ENCODE measurements around the gene ARID1B.

ARID1B gene

GRCh38 chr6:156897907-156898531 is 120.8 kb downstream of the ARID1B start:
- no peak for DNase-seq
- H3K27me3 ChIP-seq (replicated peaks; ENCODE audit: control insufficient read depth, insufficient read depth, low read length, poor library complexity, severe bottlenecking) = no peaks in the 10 kb centered on the region
- no peak overlapping the region for H3K27ac ChIP-seq (ENCODE audit: insufficient read depth, low read length, poor library complexity, severe bottlenecking)

GRCh38 chr6:156899071-156899470 is 121.9 kb downstream of the ARID1B start:
- H3K9me3 ChIP-seq (ENCODE audit: control insufficient read depth, low read length) = no peaks in the 10 kb centered on the region
- H3K4me1 ChIP-seq (ENCODE audit: control insufficient read depth, insufficient read depth, low read length, poor library complexity, severe bottlenecking) = peaks cover 3% of the 10 kb centered on the region
- no peak overlapping the region for H3K27ac ChIP-seq (ENCODE audit: insufficient read depth, low read length, poor library complexity, severe bottlenecking)
- no peak overlapping the region for H3K4me3 ChIP-seq (ENCODE audit: insufficient read depth, low read depth, low read length, poor library complexity, severe bottlenecking)
- no peaks in the 10 kb centered on the region for H3K27me3 ChIP-seq (replicated peaks; ENCODE audit: control insufficient read depth, insufficient read depth, low read length, poor library complexity, severe bottlenecking)
- no peak for DNase-seq
- H3K36me3 ChIP-seq (ENCODE audit: control insufficient read depth, insufficient read depth, low read length) = no peaks in the 10 kb centered on the region

More at GRCh38 chr6:156897907-156898531, 120.8 kb downstream of the ARID1B start:
- peaks cover 3% of the 10 kb centered on the region for H3K4me1 ChIP-seq (ENCODE audit: control insufficient read depth, insufficient read depth, low read length, poor library complexity, severe bottlenecking)
- H3K36me3 ChIP-seq (ENCODE audit: control insufficient read depth, insufficient read depth, low read length) = no peaks in the 10 kb centered on the region
- H3K9me3 ChIP-seq (ENCODE audit: control insufficient read depth, low read length) = no peaks in the 10 kb centered on the region
- no peak overlapping the region for H3K4me3 ChIP-seq (ENCODE audit: insufficient read depth, low read depth, low read length, poor library complexity, severe bottlenecking)

- no peaks in the 10 kb centered on the region for H3K27me3 ChIP-seq (replicated peaks; ENCODE audit: control insufficient read depth, insufficient read depth, low read length, poor library complexity, severe bottlenecking)
- H3K27ac ChIP-seq (ENCODE audit: insufficient read depth, low read length, poor library complexity, severe bottlenecking) = no peak overlapping the region
- no peaks in the 10 kb centered on the region for H3K9me3 ChIP-seq (ENCODE audit: control insufficient read depth, low read length)
- DNase-seq = no peak
- peaks cover 3% of the 10 kb centered on the region for H3K4me1 ChIP-seq (ENCODE audit: control insufficient read depth, insufficient read depth, low read length, poor library complexity, severe bottlenecking)
- no peaks in the 10 kb centered on the region for H3K36me3 ChIP-seq (ENCODE audit: control insufficient read depth, insufficient read depth, low read length)
- no peak overlapping the region for H3K4me3 ChIP-seq (ENCODE audit: insufficient read depth, low read depth, low read length, poor library complexity, severe bottlenecking)
Observed at GRCh38 chr6:156899532-156900135, 122.5 kb downstream of the ARID1B start.

GRCh38 chr6:156900292-156900691 is 123.1 kb downstream of the ARID1B start:
- H3K4me3 ChIP-seq (ENCODE audit: insufficient read depth, low read depth, low read length, poor library complexity, severe bottlenecking) = no peak overlapping the region
- no peaks in the 10 kb centered on the region for H3K36me3 ChIP-seq (ENCODE audit: control insufficient read depth, insufficient read depth, low read length)
- peaks cover 3% of the 10 kb centered on the region for H3K4me1 ChIP-seq (ENCODE audit: control insufficient read depth, insufficient read depth, low read length, poor library complexity, severe bottlenecking)
- no peaks in the 10 kb centered on the region for H3K27me3 ChIP-seq (replicated peaks; ENCODE audit: control insufficient read depth, insufficient read depth, low read length, poor library complexity, severe bottlenecking)
- DNase-seq = no peak
- no peak overlapping the region for H3K27ac ChIP-seq (ENCODE audit: insufficient read depth, low read length, poor library complexity, severe bottlenecking)
- H3K9me3 ChIP-seq (ENCODE audit: control insufficient read depth, low read length) = no peaks in the 10 kb centered on the region

GRCh38 chr6:156901309-156902019 is 124.3 kb downstream of the ARID1B start:
- no peak overlapping the region for H3K27ac ChIP-seq (ENCODE audit: insufficient read depth, low read length, poor library complexity, severe bottlenecking)
- no peak for DNase-seq

GRCh38 chr6:156902782-156903181 is 125.6 kb downstream of the ARID1B start:
- Histone ChIP-seq H3K27ac (ENCODE audit: insufficient read depth, low read length, poor library complexity, severe bottlenecking) (no peak overlapping the region), H3K9me3 (ENCODE audit: control insufficient read depth, low read length) (no peaks in the 10 kb centered on the region), H3K27me3 (replicated peaks; ENCODE audit: control insufficient read depth, insufficient read depth, low read length, poor library complexity, severe bottlenecking) (no peaks in the 10 kb centered on the region), H3K4me3 (ENCODE audit: insufficient read depth, low read depth, low read length, poor library complexity, severe bottlenecking) (no peak overlapping the region), H3K36me3 (ENCODE audit: control insufficient read depth, insufficient read depth, low read length) (no peaks in the 10 kb centered on the region), H3K4me1 (ENCODE audit: control insufficient read depth, insufficient read depth, low read length, poor library complexity, severe bottlenecking) (peaks cover 3% of the 10 kb centered on the region)
- DNase-seq = no peak

More at GRCh38 chr6:156901309-156902019, 124.3 kb downstream of the ARID1B start:
- Histone ChIP-seq H3K4me3 (ENCODE audit: insufficient read depth, low read depth, low read length, poor library complexity, severe bottlenecking) (no peak overlapping the region), H3K4me1 (ENCODE audit: control insufficient read depth, insufficient read depth, low read length, poor library complexity, severe bottlenecking) (peaks cover 3% of the 10 kb centered on the region), H3K9me3 (ENCODE audit: control insufficient read depth, low read length) (no peaks in the 10 kb centered on the region), H3K27me3 (replicated peaks; ENCODE audit: control insufficient read depth, insufficient read depth, low read length, poor library complexity, severe bottlenecking) (no peaks in the 10 kb centered on the region), H3K36me3 (ENCODE audit: control insufficient read depth, insufficient read depth, low read length) (no peaks in the 10 kb centered on the region)

- Histone ChIP-seq H3K4me3 (ENCODE audit: insufficient read depth, low read depth, low read length, poor library complexity, severe bottlenecking) (no peak overlapping the region), H3K27me3 (replicated peaks; ENCODE audit: control insufficient read depth, insufficient read depth, low read length, poor library complexity, severe bottlenecking) (no peaks in the 10 kb centered on the region), H3K27ac (ENCODE audit: insufficient read depth, low read length, poor library complexity, severe bottlenecking) (no peak overlapping the region), H3K9me3 (ENCODE audit: control insufficient read depth, low read length) (no peaks in the 10 kb centered on the region), H3K36me3 (ENCODE audit: control insufficient read depth, insufficient read depth, low read length) (no peaks in the 10 kb centered on the region), H3K4me1 (ENCODE audit: control insufficient read depth, insufficient read depth, low read length, poor library complexity, severe bottlenecking) (peaks cover 6% of the 10 kb centered on the region)
- DNase-seq = no peak
Observed at GRCh38 chr6:156904176-156904967, 127.2 kb downstream of the ARID1B start.

GRCh38 chr6:156905801-156906200 is 128.6 kb downstream of the ARID1B start:
- peaks cover 11% of the 10 kb centered on the region for H3K4me1 ChIP-seq (ENCODE audit: control insufficient read depth, insufficient read depth, low read length, poor library complexity, severe bottlenecking)
- H3K27me3 ChIP-seq (replicated peaks; ENCODE audit: control insufficient read depth, insufficient read depth, low read length, poor library complexity, severe bottlenecking) = no peaks in the 10 kb centered on the region
- H3K9me3 ChIP-seq (ENCODE audit: control insufficient read depth, low read length) = no peaks in the 10 kb centered on the region
- H3K36me3 ChIP-seq (ENCODE audit: control insufficient read depth, insufficient read depth, low read length) = no peaks in the 10 kb centered on the region
- no peak for DNase-seq
- no peak overlapping the region for H3K27ac ChIP-seq (ENCODE audit: insufficient read depth, low read length, poor library complexity, severe bottlenecking)
- no peak overlapping the region for H3K4me3 ChIP-seq (ENCODE audit: insufficient read depth, low read depth, low read length, poor library complexity, severe bottlenecking)

DNA sequence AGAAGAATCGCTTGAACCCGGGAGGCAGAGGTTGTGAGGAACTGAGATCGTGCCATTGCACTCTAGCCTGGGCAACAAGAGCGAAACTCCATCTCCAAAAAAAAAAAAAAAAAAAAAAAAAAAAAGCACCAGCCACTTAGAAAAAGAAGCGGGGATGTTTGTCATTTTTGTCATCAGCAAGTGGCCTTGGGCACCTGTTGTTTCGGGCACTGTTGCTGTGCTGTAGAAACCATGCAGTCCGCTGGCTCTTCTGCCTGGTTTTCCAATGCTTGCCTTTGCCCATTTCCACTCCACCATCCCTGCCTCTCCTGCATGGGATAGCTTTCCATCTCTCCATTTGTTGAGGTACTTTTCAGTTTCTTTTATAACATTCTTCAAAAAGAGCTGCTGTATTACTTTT is 129.3 kb downstream of the ARID1B start:
- Histone ChIP-seq H3K4me3 (ENCODE audit: insufficient read depth, low read depth, low read length, poor library complexity, severe bottlenecking) (no peak overlapping the region), H3K9me3 (ENCODE audit: control insufficient read depth, low read length) (no peaks in the 10 kb centered on the region), H3K27me3 (replicated peaks; ENCODE audit: control insufficient read depth, insufficient read depth, low read length, poor library complexity, severe bottlenecking) (no peaks in the 10 kb centered on the region), H3K27ac (ENCODE audit: insufficient read depth, low read length, poor library complexity, severe bottlenecking) (no peak overlapping the region), H3K36me3 (ENCODE audit: control insufficient read depth, insufficient read depth, low read length) (no peaks in the 10 kb centered on the region), H3K4me1 (ENCODE audit: control insufficient read depth, insufficient read depth, low read length, poor library complexity, severe bottlenecking) (peaks cover 11% of the 10 kb centered on the region)
- no peak for DNase-seq
